ENCODE results near the gene NUP210L.

NUP210L gene

DNA sequence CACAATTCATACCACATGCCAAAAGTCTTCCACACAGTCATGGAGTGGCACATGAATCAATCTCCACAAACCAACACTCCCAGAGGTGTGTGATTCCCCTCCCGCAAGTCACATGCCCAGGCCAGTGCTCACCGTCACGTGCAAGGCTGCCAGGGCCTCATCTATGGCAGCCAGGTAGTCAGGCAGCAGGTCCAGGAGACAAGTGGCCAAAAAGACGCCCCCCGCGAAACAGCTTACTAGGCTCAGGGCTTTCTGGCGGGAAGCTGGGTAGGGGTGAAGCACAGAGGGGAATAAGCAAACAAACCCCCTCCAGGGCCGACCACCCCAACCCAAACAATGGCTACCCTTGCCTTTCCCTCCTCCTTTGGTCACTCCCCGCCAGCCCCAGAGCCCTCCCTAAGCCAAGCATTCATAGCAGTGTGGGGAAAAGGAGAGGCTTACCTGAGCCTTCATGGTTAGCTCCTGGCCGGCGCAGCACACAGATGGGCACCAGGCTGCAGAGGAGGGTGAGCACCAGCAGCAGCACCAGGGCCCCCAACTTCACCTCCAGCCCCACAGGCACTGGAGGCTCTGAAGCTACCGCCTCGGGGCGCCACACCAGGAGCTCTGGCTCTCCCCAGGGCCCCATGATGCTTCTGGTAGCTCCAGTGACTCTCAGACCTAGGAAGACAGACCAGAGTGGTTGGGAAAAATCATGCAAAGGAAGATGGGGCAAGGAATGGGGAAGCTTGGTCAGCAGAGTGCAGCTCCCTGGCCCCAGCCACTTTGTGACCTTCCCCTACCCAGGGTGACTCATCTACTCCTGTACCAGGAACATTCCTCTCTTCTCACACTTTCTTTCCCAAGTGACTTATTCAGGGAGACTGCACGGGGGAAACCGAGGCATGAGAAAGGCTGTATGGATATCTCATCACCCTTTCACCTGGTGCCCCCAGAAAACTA is 192.5 kb downstream of the NUP210L start:
- peak in 1 of 2 donors; percentile 41 for DNase-seq

DNA sequence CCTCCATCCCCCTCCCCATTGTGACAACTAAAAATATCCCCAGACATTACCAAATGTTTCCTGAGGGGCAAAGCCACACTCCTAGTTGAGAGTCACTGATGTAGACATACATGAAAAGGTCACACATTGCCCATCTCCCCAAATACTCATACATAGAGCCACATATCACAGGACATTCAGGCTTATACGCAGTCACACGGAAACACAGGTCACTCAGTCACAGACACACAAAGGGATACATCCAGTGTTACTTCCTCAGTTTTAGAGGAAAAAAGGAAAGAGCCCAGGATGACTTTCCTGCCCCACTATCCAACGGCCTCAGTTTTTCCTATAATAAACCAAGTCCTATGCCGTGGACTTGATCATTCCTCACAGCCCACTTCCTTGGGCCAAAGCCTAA is 193.5 kb downstream of the NUP210L start:
- DNase-seq: no peak

DNA sequence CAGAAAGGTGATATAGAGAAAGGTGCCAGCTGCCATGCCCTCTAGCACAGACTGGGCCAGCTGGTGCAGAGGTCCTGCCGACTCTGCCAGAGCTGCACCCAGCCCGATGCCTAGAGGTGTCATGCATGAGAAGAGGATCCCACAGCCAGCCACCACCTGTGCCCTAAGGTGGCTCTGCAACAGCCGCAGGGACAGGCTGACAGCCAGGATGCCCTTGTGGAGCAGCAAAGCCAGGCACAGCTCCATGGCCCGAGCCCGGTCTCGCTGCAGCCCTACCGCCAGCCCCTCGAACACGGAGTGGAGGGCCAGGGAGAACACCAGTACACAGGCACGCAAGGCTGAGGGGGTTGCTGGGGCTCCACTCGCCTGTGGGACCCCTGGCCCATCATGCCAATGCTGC is 194.7 kb downstream of the NUP210L start:
- DNase-seq: no peak

DNA sequence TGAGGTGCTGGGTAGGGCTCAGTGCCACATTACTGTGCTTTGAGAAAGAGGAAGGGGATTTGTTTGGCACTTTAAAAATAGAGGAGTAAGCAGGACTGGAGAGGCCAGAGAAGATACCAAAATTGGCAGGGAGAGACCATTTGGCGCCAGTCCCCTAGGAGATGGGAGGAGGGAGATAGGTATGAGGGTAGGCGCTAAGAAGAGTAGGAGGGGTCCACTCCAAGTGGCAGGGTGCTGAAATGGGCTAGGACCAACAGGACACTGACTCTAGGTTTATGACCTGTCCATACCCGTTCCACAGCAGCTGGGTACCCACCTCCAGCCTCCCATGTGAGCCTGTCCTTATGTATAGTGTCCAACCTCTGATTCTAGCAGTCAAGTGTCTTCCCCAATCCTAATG is 195.4 kb downstream of the NUP210L start:
- DNase-seq: no peak

DNA sequence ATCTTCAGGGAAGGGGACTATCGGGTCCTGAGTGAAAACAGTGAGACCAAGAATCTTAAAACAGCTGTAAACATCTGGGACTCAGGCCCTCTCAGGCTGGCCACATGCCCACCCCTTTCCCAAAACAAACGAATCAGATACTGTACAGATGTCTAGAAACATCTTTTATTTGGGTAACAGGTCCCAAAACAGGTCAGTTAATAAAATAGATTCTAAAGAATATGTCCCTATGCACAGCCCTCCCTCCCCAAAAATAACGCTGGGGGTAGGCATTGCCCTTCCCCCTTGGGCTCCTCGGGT is 196.0 kb downstream of the NUP210L start:
- no peak for DNase-seq

DNA sequence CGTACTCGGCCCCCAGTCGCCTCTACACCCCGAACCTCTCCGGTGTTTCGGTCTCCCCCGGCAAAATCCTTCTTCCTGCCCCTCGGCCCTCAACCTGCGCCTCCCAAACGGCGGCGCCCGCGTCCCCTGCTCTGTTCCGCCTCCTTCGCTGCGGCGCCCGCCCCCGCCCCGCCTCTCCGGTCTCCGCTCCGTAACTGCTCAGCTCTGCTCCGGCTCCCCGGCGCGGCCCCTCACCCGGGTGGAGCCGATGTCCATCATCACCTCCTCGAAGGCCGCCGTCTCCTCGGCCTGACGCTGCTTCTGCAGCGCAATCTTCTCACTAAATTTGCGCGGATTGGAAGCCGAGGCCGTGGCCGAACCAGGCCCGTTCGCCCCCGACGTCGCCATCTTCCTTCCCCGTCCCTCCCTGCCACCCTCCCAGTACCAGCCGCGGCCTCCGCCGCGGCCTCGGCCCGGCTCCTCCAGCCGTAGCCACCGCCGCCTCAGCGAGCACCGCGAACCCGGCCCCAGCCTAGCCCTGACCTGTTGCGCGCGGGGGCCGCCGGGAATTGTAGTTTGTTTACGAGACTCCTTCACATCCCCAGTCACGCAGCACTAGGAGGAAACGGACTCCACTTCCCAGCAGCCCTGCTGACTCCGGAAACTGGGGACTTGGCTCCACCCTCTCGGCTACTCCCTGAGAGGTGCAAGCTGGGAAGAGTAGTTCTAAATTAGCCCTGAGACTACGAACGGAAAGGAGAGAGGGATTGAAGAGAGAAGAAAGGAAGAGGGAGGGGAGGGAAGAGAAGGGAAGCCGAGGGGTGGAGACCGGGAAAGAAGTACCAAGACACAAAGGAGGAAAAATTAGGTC is 196.5 kb downstream of the NUP210L start, which contains the start of gene CRTC2:
CRTC2 (minus strand) TSS at position 502 of the 850 bp plus-strand sequence; CDS start at position 387, 115 bp downstream.
- DNase-seq: peak; percentile 98

DNA sequence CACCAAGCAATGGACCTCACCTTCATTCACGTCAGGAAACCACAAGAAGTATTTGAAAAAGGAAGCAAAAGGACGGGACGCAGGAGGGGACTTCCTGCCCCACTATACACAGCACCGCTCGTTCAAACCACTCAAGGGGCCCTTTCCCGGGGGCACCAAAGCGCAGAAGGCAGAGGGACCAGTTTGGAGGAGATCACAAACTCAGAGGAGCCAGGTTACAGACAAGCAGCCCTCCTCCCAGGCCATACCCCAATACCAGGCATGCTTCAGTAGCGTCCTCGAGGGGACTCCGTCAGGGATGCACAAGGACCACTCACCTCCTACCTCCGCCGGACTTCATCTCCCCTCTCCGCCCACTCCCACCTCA is 197.1 kb downstream of the NUP210L start:
- peak; percentile 15 to 63 for DNase-seq

DNA sequence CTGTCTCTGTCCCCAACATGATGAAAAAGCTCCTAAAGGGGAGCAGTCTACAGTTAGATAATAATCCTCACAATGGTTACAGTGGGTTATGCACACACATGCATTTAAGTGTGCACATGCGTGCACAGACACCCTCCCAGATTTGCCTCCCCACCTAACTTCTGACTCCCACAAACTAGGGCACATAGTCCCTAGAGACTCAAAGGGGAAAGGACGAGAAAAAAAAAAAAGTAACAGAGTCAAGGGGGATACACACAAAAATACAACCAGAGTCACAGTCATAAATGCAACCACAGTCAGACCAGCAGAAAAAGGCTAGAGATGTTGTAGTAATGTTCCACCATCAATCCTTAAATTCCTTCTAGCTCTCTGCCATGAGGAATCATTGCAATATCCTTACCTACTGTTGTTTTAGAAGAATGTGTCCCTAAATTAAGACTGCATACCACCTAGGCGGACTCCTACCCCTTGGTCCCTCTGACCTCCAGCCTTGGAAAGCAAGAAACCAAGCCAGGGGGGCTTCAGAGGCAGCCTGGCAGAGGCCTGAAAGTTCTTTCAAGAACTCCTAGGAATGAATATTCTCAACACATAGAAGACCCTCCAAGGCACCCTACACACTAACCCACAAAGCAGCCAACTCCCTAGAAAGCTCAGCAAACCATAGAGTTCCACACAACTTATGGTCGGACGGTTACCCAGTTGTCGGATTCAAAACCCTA is 197.7 kb downstream of the NUP210L start:
- DNase-seq: no peak

DNA sequence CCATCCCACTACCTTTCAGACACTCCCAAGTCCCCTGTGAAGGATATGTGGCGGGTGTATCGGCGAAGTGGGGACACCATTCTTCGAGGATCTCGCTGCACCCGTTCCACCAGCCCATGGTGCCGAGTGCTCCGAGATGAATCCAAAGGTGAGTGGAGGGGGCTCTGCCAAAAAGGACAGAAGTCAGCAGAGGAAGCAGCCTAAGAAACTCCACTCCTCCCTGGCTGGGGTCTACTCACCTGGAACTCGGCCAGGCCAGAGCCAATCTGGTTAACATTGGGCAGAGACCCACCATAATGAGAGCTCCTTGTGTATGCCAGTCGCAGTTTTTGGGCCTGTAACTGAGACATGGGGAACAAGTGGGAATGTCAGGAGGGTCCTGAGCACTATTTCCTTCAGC is 200.0 kb downstream of the NUP210L start:
- DNase-seq: no peak

DNA sequence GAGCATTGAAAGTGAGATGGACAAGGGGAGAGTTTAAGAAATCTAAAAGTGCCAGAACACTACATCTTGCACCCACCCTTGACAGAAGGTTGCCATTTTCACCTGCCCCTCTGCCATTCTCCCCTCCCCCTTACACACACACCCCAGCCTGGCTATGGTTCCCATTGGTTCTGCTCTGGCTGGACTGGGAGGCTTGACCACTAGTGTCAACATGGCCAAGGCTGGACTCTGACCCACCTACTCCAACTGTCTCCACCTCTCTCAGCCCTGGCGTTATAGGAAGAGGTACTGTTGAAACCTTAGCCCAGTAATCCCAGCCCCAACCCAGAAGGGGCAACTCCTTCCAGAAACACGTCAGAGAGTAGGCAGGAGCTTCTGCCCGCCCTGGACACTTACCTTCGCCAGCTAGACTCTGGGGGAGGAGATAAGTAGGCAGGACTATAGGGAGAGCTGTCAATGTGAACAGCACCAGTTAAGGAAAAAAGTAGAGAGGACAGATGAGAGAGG is 201.0 kb downstream of the NUP210L start:
- DNase-seq: no peak

DNA sequence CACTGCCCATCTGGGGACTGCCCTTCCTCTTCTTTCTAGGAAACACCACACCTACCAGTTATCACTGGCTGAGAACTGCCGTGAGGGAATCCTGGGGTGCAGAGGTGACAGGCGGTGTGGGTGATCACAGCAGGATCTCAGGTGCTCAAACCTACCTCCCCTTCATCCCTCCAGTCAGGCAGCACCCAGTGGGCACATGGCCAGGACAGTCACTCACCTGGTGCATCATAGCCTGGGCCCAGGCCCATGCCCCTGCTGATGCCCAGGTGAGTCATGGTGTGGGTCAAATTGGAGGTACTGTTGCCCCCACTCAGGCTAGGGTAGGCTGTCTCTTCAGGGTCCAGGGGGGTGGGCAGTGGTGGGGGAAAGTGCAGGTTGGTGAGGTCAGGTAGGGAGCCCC is 203.1 kb downstream of the NUP210L start:
- DNase-seq: no peak

DNA sequence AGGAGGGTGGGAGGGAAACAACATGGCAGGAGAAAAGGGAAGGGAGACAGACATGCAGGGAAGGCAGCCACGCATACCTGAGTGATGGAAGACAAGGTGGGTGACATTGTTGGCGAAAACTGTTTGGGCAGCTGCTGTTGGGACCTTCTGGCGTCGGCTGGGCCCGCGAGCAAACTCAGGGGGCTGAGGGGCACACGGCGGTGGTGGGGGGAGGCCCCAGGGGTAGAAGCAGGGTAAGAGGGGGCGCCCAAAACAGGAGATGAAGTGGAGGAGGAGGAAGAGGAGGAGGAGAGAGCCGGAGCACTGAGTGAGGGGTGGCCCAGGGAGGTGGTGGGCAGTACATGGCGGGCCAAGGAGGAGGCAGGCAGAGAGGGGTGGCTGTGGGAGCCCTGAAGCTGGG is 203.7 kb downstream of the NUP210L start:
- no peak for DNase-seq

DNA sequence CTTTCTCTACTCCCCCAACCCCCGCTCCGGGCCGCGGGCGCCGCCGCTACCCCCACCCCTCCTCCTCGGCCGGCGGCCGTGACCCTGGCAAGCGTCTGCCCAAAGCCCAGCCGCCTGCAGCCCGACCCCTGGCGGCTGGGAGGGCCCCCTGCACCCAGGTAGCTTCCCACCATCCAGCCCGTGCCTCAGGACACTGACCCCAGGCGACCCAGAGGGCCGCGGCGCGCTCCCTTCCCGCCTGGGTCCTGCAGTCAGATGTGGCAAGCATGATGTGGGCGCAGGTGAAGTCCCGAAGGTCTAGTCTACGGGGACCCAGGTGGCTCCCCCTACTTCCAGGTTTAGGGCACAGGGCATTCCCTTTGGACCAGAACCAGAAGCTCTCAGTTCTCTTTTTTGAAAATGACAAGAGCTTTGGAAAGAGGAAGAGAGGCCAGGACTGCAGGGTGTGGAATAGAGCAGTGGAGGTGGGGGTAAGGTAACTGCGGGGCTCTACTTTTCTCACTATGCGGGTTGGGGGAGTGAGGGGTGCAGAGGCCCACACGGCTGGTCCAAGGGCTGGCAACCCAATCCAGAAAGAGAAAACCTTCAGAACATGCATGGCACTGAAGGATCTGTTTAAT is 208.1 kb downstream of the NUP210L start, which contains the start of gene DENND4B:
DENND4B (minus strand) TSS at position 97 of the 620 bp plus-strand sequence. CDS start 2,344 bp downstream, outside the sequence.
- peak; percentile 78 to 80 for DNase-seq

DNA sequence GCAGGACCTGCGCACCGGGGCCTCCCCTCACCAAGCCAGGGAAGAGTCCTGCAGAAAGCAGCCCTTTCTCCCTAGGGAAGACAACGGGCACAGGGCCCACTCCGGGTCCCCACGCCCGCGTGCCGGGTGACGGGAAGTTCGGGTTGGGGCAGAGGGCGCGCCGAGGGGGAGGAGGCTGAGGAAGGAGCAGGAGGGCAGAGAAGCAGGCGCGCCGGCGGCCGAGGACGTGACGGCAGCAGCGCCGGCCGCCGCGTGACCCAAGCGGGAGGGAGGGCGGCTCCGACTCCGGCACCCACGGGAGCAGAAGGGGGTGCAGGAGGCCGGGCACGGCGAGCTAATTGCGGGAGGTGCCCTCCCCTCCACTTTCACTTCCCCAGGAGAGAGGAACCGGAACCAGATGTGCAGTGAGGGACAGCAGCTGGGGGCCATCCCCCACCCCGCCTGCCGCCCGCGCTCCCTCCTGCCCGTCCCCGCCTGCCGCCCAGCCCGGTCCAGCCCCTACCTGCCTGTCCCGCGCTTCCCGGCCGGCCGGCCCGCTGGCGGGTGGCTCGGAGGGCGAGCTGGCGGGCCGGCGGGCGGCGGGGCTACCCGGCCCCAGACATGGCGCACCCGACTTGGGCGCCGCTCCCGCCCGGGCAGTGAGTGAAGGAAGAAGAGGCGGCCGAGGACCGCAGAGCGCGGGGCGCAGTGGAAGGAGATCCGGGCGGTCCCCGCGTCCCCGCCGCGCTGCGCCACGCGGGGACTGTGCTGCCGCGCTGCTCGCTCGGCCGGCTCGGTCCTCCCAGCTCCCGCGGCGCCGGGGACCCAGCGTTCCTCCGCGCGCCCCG is 208.9 kb downstream of the NUP210L start:
- peak; percentile 84 to 93 for DNase-seq

DNA sequence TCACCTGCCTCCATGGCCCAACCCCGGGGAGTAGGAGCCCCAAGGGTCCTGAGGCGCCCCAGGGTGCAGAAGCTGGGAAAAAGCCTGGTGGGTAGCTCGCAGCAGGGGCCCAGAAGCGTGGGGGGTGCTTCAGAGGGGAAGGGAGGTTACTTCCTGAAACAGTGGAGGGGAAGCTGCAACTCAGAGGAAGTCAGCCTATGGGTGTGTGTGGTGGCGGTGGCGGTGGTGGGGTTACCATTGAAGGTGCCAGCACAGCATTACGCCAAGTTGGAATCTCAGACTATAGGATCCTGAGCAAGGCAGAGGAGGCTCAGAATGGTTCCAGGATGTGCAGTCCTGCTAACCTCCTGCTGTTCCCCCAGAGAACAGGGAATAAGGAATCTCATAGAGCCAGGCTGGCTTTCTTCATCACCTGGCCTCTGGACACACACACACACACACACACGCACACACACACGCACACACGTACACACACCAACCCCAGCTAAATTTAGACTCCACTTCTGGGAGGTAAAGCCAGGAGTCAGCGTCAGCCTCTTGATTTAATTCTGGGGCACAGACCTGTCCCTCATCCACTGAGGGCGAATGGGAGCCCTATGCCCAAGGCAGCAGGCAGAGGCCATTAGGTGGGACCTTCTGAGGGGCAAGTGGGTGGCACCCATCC is 209.6 kb downstream of the NUP210L start:
- peak; percentile 88 for DNase-seq

DNA sequence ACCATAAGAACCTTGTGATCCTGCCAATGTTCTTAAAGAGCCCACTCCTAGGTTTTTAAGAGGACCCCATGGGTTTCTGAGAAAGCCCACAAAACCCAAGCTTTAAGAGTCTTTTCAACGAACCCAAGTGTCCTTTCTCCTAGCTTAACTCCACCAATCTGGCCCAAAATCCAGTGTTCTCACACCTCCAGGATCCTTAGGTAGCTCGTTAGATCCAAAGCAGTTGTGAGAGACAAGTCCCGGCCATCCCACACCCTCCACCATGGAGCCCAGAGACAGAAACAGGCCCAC is 210.1 kb downstream of the NUP210L start:
- no peak for DNase-seq

DNA sequence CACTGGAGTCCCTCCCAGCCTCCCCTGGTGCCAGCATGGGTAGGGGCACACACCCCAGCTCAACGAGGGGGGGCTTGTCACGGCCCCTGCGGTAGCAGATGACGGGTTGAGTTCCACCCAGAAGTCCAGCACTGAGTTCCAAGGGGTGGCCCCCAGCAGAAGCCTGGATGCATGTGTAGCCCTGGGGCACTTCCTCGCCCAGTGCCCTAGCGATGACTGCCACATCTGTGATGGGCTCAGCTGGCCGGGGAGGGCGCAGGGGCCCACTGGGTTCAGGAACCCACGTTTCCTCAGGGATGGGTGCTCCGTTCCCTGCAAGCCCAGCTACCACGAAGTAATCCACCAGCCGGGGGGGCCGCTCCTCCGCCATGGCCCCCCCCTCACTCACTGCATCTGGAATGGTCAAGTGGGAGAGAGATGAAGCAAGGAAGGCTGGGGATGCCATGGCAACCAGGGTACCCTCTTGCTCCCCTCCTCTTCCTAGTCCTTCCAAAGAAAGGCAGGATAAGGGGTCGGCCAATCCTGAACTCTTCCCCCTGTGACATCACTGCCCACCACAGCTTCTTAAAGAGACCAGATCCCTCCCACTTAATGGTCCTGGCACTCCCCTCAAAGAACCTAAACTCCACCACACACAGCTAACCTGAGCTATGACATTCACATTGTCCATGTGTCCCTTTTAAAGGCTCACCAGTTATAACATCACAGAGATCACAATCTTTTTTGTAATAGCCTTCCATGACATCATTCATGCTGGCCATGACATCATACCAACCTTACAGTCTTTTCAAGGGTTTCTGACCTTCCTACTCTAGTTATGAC is 210.7 kb downstream of the NUP210L start:
- DNase-seq: peak; percentile 29 to 52

DNA sequence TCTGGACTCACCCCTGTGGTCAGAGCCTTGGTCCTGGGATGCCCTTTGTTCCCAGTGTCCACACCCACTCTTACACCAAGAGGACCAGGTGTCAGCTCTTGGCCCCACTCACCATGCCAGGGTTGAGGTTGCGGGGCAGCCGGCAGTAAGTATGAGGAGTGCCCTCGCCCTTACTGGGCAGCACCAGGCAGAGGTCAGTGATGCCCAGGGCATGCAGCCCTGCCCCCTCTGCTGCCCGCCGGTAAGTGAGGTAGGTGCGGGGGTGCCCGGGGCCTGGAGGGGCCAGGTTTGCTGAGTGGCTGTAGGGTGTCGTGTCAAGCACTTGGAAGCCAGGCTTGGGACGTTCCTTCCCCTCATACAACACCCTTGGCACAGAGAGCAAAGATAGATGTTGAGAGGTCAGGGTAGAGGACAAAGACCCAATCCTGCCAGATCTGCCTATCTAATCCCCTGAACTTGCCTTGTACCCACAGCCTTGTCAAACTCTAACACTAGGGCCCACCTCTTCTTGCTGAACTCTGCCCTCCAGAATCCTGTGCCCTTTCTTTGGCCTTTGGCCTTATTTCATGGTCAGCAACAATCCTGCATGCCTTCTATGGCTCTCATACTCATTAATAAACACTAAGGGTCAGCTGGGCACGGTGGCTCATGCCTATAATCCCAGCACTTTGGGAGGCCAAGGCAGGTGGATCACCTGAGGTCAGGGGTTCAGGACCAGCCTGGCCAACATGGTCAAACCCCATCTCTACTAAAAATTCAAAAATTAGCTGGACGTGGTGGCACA is 211.9 kb downstream of the NUP210L start:
- no peak for DNase-seq
